Activated CD4-positive, CD25-positive, alpha-beta regulatory T cell treated with anti-CD3 and anti-CD28 coated beads, Interleukin-2, amount 50 U/mL, for 72 hours (primary cell): ENCODE data around the gene JAK1.
"Not testable (repeated sequence)": the region's sequence is repeated elsewhere in the genome, so short reads cannot be mapped to it uniquely, and the experiment has no call there.

Source experiments
- DNase-seq: peaks from one replicate; pipeline ENCODE4 v3.0.0; 2021

JAK1 gene

GRCh38 chr1:64826991-64827390 lies 139.4 kb downstream of the JAK1 start:
- no peak for DNase-seq

DNA sequence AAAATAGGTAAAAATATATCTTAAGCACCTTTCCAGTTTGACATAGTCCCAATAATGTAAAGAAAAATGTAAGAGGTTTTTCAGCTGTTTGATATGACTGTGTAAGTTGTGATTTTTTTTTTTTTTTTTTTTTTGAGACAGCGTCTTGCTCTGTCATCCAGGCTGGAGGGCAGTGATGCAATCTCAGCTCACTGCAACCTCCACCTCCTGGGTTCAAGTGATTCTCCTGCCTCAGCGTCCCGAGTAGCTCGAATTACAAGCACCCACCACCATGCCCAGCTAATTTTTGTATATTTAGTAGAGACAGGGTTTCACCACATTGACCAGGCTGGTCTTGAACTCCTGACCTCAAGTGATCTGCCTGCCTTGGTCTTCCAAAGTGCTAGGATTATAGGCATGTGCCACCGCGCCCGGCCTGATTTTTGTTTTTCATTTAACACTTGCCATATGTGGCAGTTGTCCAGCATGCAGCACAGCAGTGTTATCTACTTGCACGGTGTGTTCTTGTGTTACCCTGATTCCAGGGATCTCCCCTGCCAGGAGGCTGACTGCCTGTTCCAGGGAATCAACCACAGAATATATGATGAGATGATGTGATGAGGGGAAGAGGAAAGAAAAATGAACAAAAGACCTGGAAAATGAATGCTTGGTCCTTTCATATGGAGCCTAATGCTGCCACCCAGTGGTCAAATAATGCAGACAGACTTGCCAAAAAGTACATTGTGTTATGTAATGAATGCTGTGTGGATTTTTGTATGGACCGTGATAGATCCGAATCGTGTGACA lies 142.5 kb downstream of the JAK1 start:
- DNase-seq: peak; percentile 51

DNA sequence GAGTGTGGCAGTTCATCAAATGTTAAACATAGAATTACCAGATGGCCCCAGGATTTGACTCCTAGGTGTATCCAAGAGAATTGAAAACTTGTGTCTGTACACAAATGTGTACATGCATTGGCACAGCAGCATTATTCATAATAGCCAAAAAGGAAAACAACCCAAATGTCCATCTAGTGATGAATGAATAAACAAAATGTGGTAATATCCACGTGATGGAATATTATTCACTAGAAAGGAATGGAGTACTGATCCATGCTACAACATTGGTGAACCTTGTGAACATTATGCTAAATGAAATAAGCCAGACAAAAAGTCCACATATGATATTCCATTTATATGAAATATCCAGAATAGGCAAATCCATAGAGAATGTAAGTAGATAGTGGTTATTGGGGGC lies 143.7 kb downstream of the JAK1 start:
- DNase-seq: no peak

- not testable (repeated sequence) for DNase-seq
Observed at GRCh38 chr1:64820572-64820971, 145.8 kb downstream of the JAK1 start.

- DNase-seq: not testable (repeated sequence)
Observed at GRCh38 chr1:64817364-64817763, 149.0 kb downstream of the JAK1 start.

DNA sequence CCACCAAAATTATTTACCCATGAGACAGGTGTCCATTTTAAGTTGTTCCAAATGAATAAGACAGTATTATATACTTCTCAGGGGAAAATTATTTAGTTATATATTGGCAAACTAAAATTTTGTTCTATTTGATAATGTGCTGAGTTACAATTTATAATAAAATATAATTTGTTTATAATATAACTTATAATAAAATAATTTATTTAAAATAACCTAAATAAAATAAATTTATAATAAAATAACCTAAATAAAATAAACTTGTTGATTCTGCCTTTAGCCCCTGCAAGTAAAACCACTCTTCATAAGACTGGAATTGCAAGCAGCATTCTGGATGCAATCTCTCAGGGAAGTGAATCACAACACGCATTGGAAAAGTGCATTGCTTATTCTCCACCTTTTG lies 151.9 kb downstream of the JAK1 start:
- no peak for DNase-seq

GRCh38 chr1:64811131-64811530 lies 155.2 kb downstream of the JAK1 start:
- DNase-seq: no peak

GRCh38 chr1:64810001-64810400 lies 156.3 kb downstream of the JAK1 start:
- no peak for DNase-seq

DNA sequence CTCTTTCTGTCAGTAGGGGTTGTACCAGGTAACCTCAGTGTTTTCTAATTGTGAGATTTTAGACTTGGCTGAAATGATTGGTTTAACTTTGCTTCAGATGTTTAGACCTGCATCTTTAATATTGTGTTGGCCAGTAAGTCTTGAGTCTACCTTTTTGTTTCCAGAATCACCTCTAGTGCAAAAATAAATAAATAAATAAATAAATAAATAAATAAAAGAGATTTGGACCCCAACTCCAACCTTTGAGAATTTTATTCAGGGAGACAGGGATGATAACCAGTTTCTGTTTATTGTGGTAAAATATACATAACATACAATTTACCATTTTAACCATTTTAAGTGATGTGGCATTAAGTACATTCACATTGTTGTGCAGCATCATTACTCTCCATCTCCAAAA lies 157.0 kb downstream of the JAK1 start:
- no peak for DNase-seq

DNA sequence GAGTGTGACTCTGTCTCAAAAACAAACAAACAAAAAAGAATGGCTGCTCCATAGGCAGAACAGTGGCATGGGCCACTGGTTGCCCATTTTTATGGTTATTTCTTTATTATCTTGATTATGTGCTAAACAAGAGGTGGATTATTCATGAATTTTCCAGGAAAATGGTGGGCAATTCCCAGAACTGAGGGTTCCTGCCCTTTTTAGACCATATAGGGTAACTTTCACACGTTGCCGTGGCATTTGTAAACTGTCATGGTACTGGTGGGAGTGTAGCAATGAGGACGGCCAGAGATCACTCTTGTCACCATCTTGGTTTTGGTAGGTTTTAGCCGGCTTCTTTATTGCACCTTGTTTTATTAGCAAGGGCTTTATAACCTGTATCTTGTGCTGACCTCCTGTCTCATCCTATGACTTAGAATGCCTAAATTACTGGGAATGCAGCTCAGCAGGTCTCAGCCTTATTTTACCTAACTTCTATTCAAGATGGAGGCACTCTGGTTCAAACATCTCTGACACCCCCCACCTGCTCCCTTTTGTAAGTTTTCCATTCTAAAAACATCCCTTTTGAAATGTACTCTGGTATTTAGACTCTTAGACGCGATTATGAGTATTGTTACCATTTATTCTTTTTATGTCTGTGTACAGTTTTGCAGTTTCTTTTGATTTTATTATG lies 164.4 kb downstream of the JAK1 start:
- DNase-seq: no peak

GRCh38 chr1:64798872-64799271 lies 167.5 kb downstream of the JAK1 start:
- no peak for DNase-seq

DNA sequence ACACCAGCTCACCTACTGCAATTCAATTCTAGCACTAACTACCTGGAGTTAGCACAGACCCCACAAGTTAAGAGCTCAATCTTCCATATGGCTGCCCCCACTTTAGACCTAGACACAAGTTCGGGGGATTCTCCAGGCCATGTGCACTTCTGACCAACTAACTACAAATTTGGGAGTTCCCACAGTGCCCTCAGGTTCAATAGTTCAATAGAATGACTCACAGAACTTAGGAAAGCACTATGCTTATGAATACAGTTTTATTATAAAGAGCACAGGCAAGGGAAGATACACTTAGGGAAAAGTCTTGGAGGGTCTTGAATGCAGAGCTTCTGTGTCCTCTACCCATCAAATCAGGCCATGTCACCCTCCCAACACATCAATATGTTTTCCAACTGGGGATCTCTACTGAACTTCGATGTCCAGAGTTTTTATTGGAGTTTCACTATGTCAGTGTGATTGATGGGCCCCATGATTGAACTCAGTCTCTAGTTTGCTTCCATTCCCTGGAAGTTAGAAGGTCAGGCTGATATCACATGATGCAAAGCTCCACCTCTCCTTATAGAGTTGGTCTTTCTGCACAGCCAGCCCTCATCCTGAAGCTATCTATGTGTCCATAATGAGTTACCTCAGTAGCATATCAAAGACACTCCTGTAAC lies 175.4 kb downstream of the JAK1 start:
- no peak for DNase-seq
